Measurements from ENCODE around the gene CCDC186.

Gene CCDC186

GRCh38 chr10:114181971-114182370, 8.0 kb upstream of the CCDC186 start:
- H3K4me1 Mint-ChIP-seq = no peaks in the 10 kb centered on the region
- H3K9me3 Mint-ChIP-seq = no peaks in the 10 kb centered on the region
- no peaks in the 10 kb centered on the region for H3K36me3 Mint-ChIP-seq
- no peak overlapping the region for H3K4me3 Mint-ChIP-seq
- peaks cover 1% of the 10 kb centered on the region for H3K27me3 Mint-ChIP-seq
- H3K27ac Mint-ChIP-seq = no peak overlapping the region

GRCh38 chr10:114180937-114181336, 6.9 kb upstream of the CCDC186 start:
- H3K4me3 Mint-ChIP-seq = no peak overlapping the region
- no peak overlapping the region for H3K27ac Mint-ChIP-seq
- peaks cover 2% of the 10 kb centered on the region for H3K4me1 Mint-ChIP-seq

GRCh38 chr10:114179747-114180146, 5.7 kb upstream of the CCDC186 start:
- Mint-ChIP-seq H3K4me3 (no peak overlapping the region), H3K36me3 (no peaks in the 10 kb centered on the region), H3K9me3 (no peaks in the 10 kb centered on the region), H3K27ac (no peak overlapping the region), H3K4me1 (peaks cover 11% of the 10 kb centered on the region), H3K27me3 (no peaks in the 10 kb centered on the region)

More at GRCh38 chr10:114180937-114181336, 6.9 kb upstream of the CCDC186 start:
- H3K36me3 Mint-ChIP-seq = no peaks in the 10 kb centered on the region
- peaks cover under 1% of the 10 kb centered on the region for H3K27me3 Mint-ChIP-seq
- H3K9me3 Mint-ChIP-seq = no peaks in the 10 kb centered on the region

- no peaks in the 10 kb centered on the region for H3K36me3 Mint-ChIP-seq
- H3K27me3 Mint-ChIP-seq = no peaks in the 10 kb centered on the region
- H3K4me3 Mint-ChIP-seq = peak within 1 kb of the TSS; percentile 19
- H3K9me3 Mint-ChIP-seq = no peaks in the 10 kb centered on the region
- peak within 1 kb of the TSS; percentile 59 for H3K27ac Mint-ChIP-seq
- peaks cover 14% of the 10 kb centered on the region for H3K4me1 Mint-ChIP-seq
These were observed 5.1 kb upstream of the CCDC186 start, which contains the start of gene TDRD1 for GRCh38 chr10:114179148-114179547. Gene TDRD1 (plus strand): TSS chr10:114179353. CDS start chr10:114187832, 8,479 bp downstream.

- no peaks in the 10 kb centered on the region for H3K9me3 Mint-ChIP-seq
- H3K27me3 Mint-ChIP-seq = no peaks in the 10 kb centered on the region
- H3K27ac Mint-ChIP-seq = no peak overlapping the region
- peaks cover 31% of the 10 kb centered on the region for H3K4me1 Mint-ChIP-seq
- no peaks in the 10 kb centered on the region for H3K36me3 Mint-ChIP-seq
- no peak overlapping the region for H3K4me3 Mint-ChIP-seq
These were observed 2.5 kb upstream of the CCDC186 start for GRCh38 chr10:114176511-114176910.

- Mint-ChIP-seq H3K4me1 (peaks cover 32% of the 10 kb centered on the region), H3K27ac (peak overlapping the region; percentile 1), H3K36me3 (peaks cover under 1% of the 10 kb centered on the region)
These were observed 1.7 kb upstream of the CCDC186 start for GRCh38 chr10:114175667-114176066.

GRCh38 chr10:114174695-114175188, 739 bp upstream of the CCDC186 start:
- Mint-ChIP-seq H3K4me1 (peaks cover 32% of the 10 kb centered on the region), H3K36me3 (peaks cover 4% of the 10 kb centered on the region), H3K4me3 (peak overlapping the region; percentile 99), H3K27ac (peak overlapping the region; percentile 81), H3K9me3 (no peaks in the 10 kb centered on the region), H3K27me3 (no peaks in the 10 kb centered on the region)

More at GRCh38 chr10:114175667-114176066, 1.7 kb upstream of the CCDC186 start:
- Mint-ChIP-seq H3K27me3 (no peaks in the 10 kb centered on the region), H3K4me3 (peak overlapping the region; percentile 61), H3K9me3 (no peaks in the 10 kb centered on the region)

GRCh38 chr10:114173603-114173920, 441 bp downstream of the CCDC186 start:
- Mint-ChIP-seq H3K4me1 (peaks cover 35% of the 10 kb centered on the region), H3K9me3 (no peaks in the 10 kb centered on the region), H3K4me3 (peak overlapping the region; percentile 99), H3K27me3 (no peaks in the 10 kb centered on the region), H3K27ac (peak overlapping the region; percentile 99), H3K36me3 (peaks cover 8% of the 10 kb centered on the region)

GRCh38 chr10:114172776-114173602, 1.0 kb downstream of the CCDC186 start:
- no peaks in the 10 kb centered on the region for H3K27me3 Mint-ChIP-seq
- H3K9me3 Mint-ChIP-seq = no peaks in the 10 kb centered on the region
- peak overlapping the region; percentile 99 for H3K4me3 Mint-ChIP-seq
- peaks cover 12% of the 10 kb centered on the region for H3K36me3 Mint-ChIP-seq
- H3K27ac Mint-ChIP-seq = peak overlapping the region; percentile 99
- H3K4me1 Mint-ChIP-seq = peaks cover 39% of the 10 kb centered on the region

GRCh38 chr10:114172216-114172615, 1.8 kb downstream of the CCDC186 start:
- Mint-ChIP-seq H3K27me3 (no peaks in the 10 kb centered on the region), H3K4me3 (peak overlapping the region; percentile 99), H3K27ac (no peak overlapping the region), H3K9me3 (no peaks in the 10 kb centered on the region), H3K4me1 (peaks cover 43% of the 10 kb centered on the region), H3K36me3 (peaks cover 15% of the 10 kb centered on the region)

GRCh38 chr10:114168450-114169009, 5.5 kb downstream of the CCDC186 start:
- no peak overlapping the region for H3K27ac Mint-ChIP-seq
- H3K27me3 Mint-ChIP-seq = no peaks in the 10 kb centered on the region
- peaks cover 23% of the 10 kb centered on the region for H3K36me3 Mint-ChIP-seq
- no peaks in the 10 kb centered on the region for H3K9me3 Mint-ChIP-seq
- no peak overlapping the region for H3K4me3 Mint-ChIP-seq
- peaks cover 53% of the 10 kb centered on the region for H3K4me1 Mint-ChIP-seq

GRCh38 chr10:114167985-114168384, 6.0 kb downstream of the CCDC186 start:
- peaks cover 55% of the 10 kb centered on the region for H3K4me1 Mint-ChIP-seq
- no peak overlapping the region for H3K27ac Mint-ChIP-seq
- no peaks in the 10 kb centered on the region for H3K9me3 Mint-ChIP-seq
- no peak overlapping the region for H3K4me3 Mint-ChIP-seq
- no peaks in the 10 kb centered on the region for H3K27me3 Mint-ChIP-seq
- H3K36me3 Mint-ChIP-seq = peaks cover 27% of the 10 kb centered on the region

- no peak overlapping the region for H3K4me3 Mint-ChIP-seq
- H3K36me3 Mint-ChIP-seq = peaks cover 34% of the 10 kb centered on the region
- H3K27ac Mint-ChIP-seq = no peak overlapping the region
- no peaks in the 10 kb centered on the region for H3K27me3 Mint-ChIP-seq
- peaks cover 52% of the 10 kb centered on the region for H3K4me1 Mint-ChIP-seq
- no peaks in the 10 kb centered on the region for H3K9me3 Mint-ChIP-seq
These were observed 7.5 kb downstream of the CCDC186 start for GRCh38 chr10:114166494-114166893.

GRCh38 chr10:114166043-114166442, 8.0 kb downstream of the CCDC186 start:
- H3K36me3 Mint-ChIP-seq = peaks cover 34% of the 10 kb centered on the region
- no peak overlapping the region for H3K4me3 Mint-ChIP-seq
- H3K4me1 Mint-ChIP-seq = peaks cover 56% of the 10 kb centered on the region
- no peak overlapping the region for H3K27ac Mint-ChIP-seq
- no peaks in the 10 kb centered on the region for H3K27me3 Mint-ChIP-seq
- no peaks in the 10 kb centered on the region for H3K9me3 Mint-ChIP-seq

- Mint-ChIP-seq H3K27me3 (no peaks in the 10 kb centered on the region), H3K36me3 (peaks cover 23% of the 10 kb centered on the region), H3K9me3 (no peaks in the 10 kb centered on the region), H3K27ac (peak overlapping the region; percentile 79), H3K4me3 (no peak overlapping the region), H3K4me1 (peaks cover 59% of the 10 kb centered on the region)
These were observed 10.9 kb downstream of the CCDC186 start for GRCh38 chr10:114163062-114163461.

- Mint-ChIP-seq H3K27me3 (no peaks in the 10 kb centered on the region), H3K4me3 (no peak overlapping the region), H3K9me3 (no peaks in the 10 kb centered on the region), H3K4me1 (peaks cover 37% of the 10 kb centered on the region), H3K27ac (no peak overlapping the region), H3K36me3 (peaks cover 17% of the 10 kb centered on the region)
These were observed 16.1 kb downstream of the CCDC186 start for GRCh38 chr10:114157912-114158311.

All from activated naive CD4-positive, alpha-beta T cell treated with anti-CD3 and anti-CD28 coated beads, Interleukin-2, amount 50 U/mL, for 24 hours (primary cell).